Activated CD4-positive, alpha-beta T cell treated with anti-CD3 and anti-CD28 coated beads, Interleukin-2, amount 10 ng/mL, durations not matched to agents 24 days and 14 days (primary cell): ENCODE results near the gene ADIPOR2. TPM values are rescaled to one million over a fixed set of nuclear protein-coding genes. Genes with fewer than 3 reads are reported as not detected.

Source experiments
- DNase-seq: peaks from one replicate; pipeline ENCODE4 v3.0.0; 2022
- H3K27ac Mint-ChIP-seq: one replicate; pipeline ENCODE4 v1.8.0; 2022; ENCODE audit warnings: mild to moderate bottlenecking, mixed read lengths
- H3K27me3 Mint-ChIP-seq: one replicate; pipeline ENCODE4 v1.8.0; 2022; ENCODE audit warnings: mixed read lengths
- H3K36me3 Mint-ChIP-seq: one replicate; pipeline ENCODE4 v1.8.0; 2022; ENCODE audit warnings: low read depth, mild to moderate bottlenecking, mixed read lengths
- H3K4me1 Mint-ChIP-seq: one replicate; pipeline ENCODE4 v1.8.0; 2021; ENCODE audit warnings: mixed read lengths
- H3K4me3 Mint-ChIP-seq: one replicate; pipeline ENCODE4 v1.8.0; 2022; ENCODE audit warnings: mild to moderate bottlenecking, moderate library complexity, mixed read lengths
- H3K9me3 Mint-ChIP-seq: one replicate; pipeline ENCODE4 v1.8.0; 2021; ENCODE audit warnings: mixed read lengths
- intact Hi-C: fragments of 100-400 bp; cut with micrococcal nuclease; formaldehyde crosslinking; loops from one replicate; pipeline ENCODE4 v1.15.1; 2023
- total RNA-seq: library from RNA; stranded (reverse); gene quantifications from 2 replicates; pipeline ENCODE4 v1.2.3, GENCODE V29; 2022

The ADIPOR2 gene
- 68.7 and 71.2 TPM in 2 replicates for total RNA-seq

DNA sequence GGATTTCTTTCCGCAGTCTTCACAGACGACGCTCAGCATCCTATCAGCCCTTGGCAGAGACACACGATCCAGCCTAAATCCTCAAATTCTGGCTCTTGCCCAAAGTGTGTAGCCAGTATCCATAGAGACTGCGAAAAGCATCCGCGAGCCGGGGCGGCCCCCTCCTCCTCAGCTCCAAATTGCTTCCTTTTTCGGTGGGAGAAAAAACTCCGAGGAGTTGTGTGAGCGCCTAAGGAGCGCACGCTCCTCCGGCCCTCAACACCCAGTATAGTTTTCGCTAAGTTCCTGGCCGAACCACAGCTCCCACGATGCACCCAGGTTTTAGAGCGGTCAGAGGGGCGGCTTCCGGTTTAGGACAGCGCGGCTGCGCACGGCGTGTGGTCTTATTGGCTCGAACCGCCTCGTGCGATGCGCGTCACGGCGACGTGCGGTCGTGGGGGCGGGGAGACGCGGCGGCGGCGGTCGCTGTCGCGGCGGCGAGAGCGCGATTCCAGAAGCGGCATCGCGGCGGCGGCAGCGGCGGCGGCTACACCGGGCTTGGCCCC is at the start of gene ADIPOR2:
Gene ADIPOR2, plus strand, starts transcription at position 493 of the 545 bp plus-strand sequence. CDS start 63,274 bp downstream, outside the sequence.
- no peaks in the 10 kb centered on the region for H3K9me3 Mint-ChIP-seq
- peak within 1 kb of the TSS; percentile 99 for H3K27ac Mint-ChIP-seq
- H3K27me3 Mint-ChIP-seq, result peaks cover 8% of the 10 kb centered on the region
- intact Hi-C loops, result loop anchor here (1.0 to 5.0 kb wide), 8 partner anchors 28 to 1303 kb away; partner anchors contain the start of genes DCP1B, FBXL14, ITFG2 and KDM5A
- peak; percentile 98 for DNase-seq
- H3K4me1 Mint-ChIP-seq, result peaks cover 28% of the 10 kb centered on the region
- H3K36me3 Mint-ChIP-seq, result peaks cover 11% of the 10 kb centered on the region
- H3K4me3 Mint-ChIP-seq, result peak within 1 kb of the TSS; percentile 88

DNA sequence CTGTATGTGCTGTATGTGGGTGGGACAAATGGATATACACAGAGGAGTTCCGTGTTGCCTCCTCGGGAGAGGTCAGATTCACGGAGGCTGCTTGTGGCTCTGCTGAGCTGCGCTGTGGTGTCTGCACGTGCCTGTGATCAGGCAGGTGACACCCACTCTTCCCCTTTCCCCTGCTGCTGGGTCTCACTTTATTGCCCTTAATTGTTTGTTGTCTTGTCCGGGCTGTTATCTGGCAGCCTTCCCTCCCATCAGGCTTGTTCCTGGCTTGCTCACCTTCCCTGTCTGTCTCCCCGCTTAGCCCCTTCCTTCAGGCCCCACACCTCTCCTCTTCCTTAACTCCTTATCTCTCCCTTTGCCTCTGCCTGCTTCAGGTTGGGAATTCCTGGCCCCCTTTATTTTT is 48.4 kb upstream of the ADIPOR2 start:
- Mint-ChIP-seq H3K27ac (no peak overlapping the region), H3K4me1 (peaks cover 2% of the 10 kb centered on the region), H3K9me3 (no peaks in the 10 kb centered on the region), H3K27me3 (peaks cover 7% of the 10 kb centered on the region), H3K36me3 (no peaks in the 10 kb centered on the region), H3K4me3 (no peak overlapping the region)
- no peak for DNase-seq
- intact Hi-C loops, result no loop called here

GRCh38 chr12:1643043-1643442 is 47.8 kb upstream of the ADIPOR2 start:
- H3K4me3 Mint-ChIP-seq, result no peak overlapping the region
- no peaks in the 10 kb centered on the region for H3K36me3 Mint-ChIP-seq
- H3K27ac Mint-ChIP-seq, result no peak overlapping the region
- H3K4me1 Mint-ChIP-seq, result peaks cover 2% of the 10 kb centered on the region
- peaks cover 7% of the 10 kb centered on the region for H3K27me3 Mint-ChIP-seq
- DNase-seq, result no peak
- intact Hi-C loops, result no loop called here
- no peaks in the 10 kb centered on the region for H3K9me3 Mint-ChIP-seq

DNA sequence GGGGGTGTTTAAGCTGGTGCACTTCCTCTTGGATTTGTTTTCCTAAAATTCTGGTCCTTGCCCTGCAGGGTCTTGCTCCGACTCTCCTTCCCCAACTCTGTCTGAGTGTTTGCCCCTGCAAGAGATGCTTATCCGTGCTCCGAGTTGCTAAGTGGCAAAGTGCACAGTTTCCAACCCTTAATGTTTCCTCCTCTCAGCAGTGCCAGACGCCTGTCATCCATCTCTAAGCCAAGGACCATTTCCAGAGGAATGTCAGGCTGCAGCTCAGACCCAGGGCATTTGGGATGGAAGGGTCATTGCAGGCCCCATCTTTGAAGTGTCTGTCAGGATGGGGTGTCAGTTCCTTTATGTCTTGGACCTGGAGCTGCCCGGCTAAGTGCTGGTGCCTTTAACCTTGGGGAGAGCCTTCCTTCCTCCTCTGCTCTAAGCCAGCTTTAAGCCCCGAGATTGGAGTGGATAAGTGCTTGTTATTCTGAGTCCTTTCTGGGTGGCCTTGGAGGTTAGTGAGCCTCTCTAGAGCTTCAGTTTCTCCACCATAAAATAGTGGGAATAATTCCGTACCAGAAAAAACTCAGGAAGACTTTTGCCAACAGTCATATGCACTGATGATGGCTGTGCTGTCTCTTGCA is 46.9 kb upstream of the ADIPOR2 start:
- H3K4me3 Mint-ChIP-seq, result no peak overlapping the region
- H3K27ac Mint-ChIP-seq, result no peak overlapping the region
- no peaks in the 10 kb centered on the region for H3K9me3 Mint-ChIP-seq
- no peaks in the 10 kb centered on the region for H3K36me3 Mint-ChIP-seq
- H3K27me3 Mint-ChIP-seq, result peaks cover 16% of the 10 kb centered on the region
- intact Hi-C loops, result no loop called here
- H3K4me1 Mint-ChIP-seq, result peaks cover 2% of the 10 kb centered on the region
- no peak for DNase-seq

- no peak overlapping the region for H3K4me3 Mint-ChIP-seq
- H3K27me3 Mint-ChIP-seq, result peaks cover 24% of the 10 kb centered on the region
- peaks cover 2% of the 10 kb centered on the region for H3K4me1 Mint-ChIP-seq
- no peak overlapping the region for H3K27ac Mint-ChIP-seq
- intact Hi-C loops, result no loop called here
- no peaks in the 10 kb centered on the region for H3K36me3 Mint-ChIP-seq
- H3K9me3 Mint-ChIP-seq, result no peaks in the 10 kb centered on the region
- no peak for DNase-seq
These were observed 46.1 kb upstream of the ADIPOR2 start for GRCh38 chr12:1644534-1645438.

- intact Hi-C loops, result no loop called here
- H3K27me3 Mint-ChIP-seq, result peaks cover 29% of the 10 kb centered on the region
These were observed 45.1 kb upstream of the ADIPOR2 start for GRCh38 chr12:1645819-1646218.

DNA sequence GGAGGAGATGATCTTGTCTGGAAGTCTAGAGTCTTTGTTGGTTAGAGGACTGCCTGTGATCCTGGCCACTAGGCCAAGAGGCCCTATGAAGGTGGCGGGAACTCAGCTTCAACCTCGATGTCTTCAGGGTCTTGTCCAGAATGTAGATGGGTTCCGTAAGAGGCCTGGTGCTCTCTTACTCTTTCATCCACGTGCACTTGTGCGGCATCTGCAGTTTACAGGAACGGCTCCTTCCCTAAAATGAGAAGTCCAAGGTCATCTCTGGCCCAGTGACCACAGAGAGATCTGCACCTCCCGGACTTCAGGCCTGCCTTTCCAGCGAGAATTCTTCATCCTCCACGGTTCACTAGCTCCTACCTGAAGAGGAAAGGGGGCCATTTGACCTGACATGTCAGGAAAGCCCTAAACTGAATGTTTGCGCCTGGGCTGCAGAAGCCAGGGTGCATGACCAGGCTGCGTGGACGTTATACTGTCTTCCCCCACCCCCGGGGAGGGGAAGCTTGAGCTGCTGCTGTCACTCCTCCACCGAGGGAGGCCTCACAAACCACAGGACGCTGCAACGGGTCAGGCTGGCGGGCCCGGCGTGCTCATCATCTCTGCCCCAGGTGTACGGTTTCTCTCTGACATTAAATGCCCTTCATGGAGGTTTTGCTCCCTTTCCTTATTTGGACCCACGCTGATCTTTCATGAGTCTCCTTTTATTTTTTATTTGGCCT is 44.1 kb upstream of the ADIPOR2 start:
- no peak overlapping the region for H3K27ac Mint-ChIP-seq
- DNase-seq, result no peak

More at GRCh38 chr12:1645819-1646218, 45.1 kb upstream of the ADIPOR2 start:
- Mint-ChIP-seq H3K9me3 (no peaks in the 10 kb centered on the region), H3K4me1 (peaks cover 2% of the 10 kb centered on the region), H3K27ac (no peak overlapping the region), H3K4me3 (no peak overlapping the region), H3K36me3 (no peaks in the 10 kb centered on the region)
- DNase-seq, result no peak

DNA sequence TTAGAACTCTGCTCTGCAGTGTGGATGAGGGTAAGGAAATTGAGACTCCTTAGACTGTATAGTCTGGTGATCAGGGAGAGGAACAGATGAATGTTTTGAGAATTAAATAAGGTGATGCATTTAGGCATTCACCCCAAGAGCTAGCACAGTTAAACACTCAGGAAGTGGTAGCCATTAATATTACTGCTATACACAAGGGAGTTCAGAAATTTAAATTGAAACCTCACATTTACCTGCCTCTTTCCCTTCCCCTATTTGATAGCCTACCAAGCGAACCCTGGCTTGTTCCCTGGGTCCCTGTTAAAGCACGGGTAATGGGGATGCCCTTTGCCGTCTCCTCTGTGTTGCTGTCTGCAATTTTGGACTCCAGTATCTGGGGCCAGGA is 43.6 kb upstream of the ADIPOR2 start:
- peaks cover 37% of the 10 kb centered on the region for H3K27me3 Mint-ChIP-seq
- no peaks in the 10 kb centered on the region for H3K36me3 Mint-ChIP-seq
- peaks cover 2% of the 10 kb centered on the region for H3K4me1 Mint-ChIP-seq
- H3K4me3 Mint-ChIP-seq, result no peak overlapping the region
- H3K9me3 Mint-ChIP-seq, result no peaks in the 10 kb centered on the region
- no peak overlapping the region for H3K27ac Mint-ChIP-seq
- DNase-seq, result no peak
- intact Hi-C loops, result no loop called here

More for the DNA sequence above, 44.1 kb upstream of the ADIPOR2 start:
- no peaks in the 10 kb centered on the region for H3K36me3 Mint-ChIP-seq
- H3K27me3 Mint-ChIP-seq, result peaks cover 36% of the 10 kb centered on the region
- H3K9me3 Mint-ChIP-seq, result no peaks in the 10 kb centered on the region
- no peak overlapping the region for H3K4me3 Mint-ChIP-seq
- intact Hi-C loops, result no loop called here
- peaks cover 2% of the 10 kb centered on the region for H3K4me1 Mint-ChIP-seq

GRCh38 chr12:1650260-1650977 is 40.5 kb upstream of the ADIPOR2 start:
- DNase-seq, result no peak
- H3K27ac Mint-ChIP-seq, result no peak overlapping the region
- H3K36me3 Mint-ChIP-seq, result no peaks in the 10 kb centered on the region
- intact Hi-C loops, result loop anchor here (5.0 kb wide), 1 partner anchor 42 kb away; the partner anchor contains the start of gene ADIPOR2
- H3K27me3 Mint-ChIP-seq, result peaks cover 40% of the 10 kb centered on the region
- no peak overlapping the region for H3K4me3 Mint-ChIP-seq
- no peaks in the 10 kb centered on the region for H3K9me3 Mint-ChIP-seq
- H3K4me1 Mint-ChIP-seq, result peaks cover 5% of the 10 kb centered on the region

GRCh38 chr12:1650978-1651361 is 39.9 kb upstream of the ADIPOR2 start:
- DNase-seq, result no peak
- Mint-ChIP-seq H3K9me3 (no peaks in the 10 kb centered on the region), H3K27ac (no peak overlapping the region), H3K4me1 (peaks cover 5% of the 10 kb centered on the region), H3K27me3 (peaks cover 42% of the 10 kb centered on the region), H3K4me3 (no peak overlapping the region), H3K36me3 (no peaks in the 10 kb centered on the region)
- intact Hi-C loops, result loop anchor here (5.0 kb wide), 1 partner anchor 41 kb away; the partner anchor contains the start of gene ADIPOR2

DNA sequence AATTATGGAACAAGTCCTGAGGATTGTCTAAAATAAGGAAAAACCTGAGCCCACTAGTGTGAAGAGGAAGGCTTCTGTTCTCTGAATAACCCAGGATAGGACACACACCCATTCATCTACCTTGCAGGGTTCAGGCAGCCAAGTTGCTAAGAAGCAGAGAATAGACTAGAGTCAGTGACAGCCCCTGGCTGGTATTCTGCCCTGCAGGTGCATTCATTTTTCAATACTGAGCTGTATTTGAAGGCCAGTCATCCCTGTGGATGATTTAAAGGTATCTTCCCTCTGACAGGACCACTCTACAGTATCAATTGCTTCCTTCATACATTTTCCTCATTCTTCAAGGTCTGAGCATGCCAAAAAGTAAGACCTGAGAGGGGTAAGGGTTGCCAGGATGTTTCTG is 38.9 kb upstream of the ADIPOR2 start:
- Mint-ChIP-seq H3K36me3 (no peaks in the 10 kb centered on the region), H3K4me3 (no peak overlapping the region), H3K4me1 (peaks cover 5% of the 10 kb centered on the region), H3K9me3 (no peaks in the 10 kb centered on the region), H3K27ac (no peak overlapping the region), H3K27me3 (peaks cover 43% of the 10 kb centered on the region)
- DNase-seq, result no peak
- intact Hi-C loops, result loop anchor here (1.0 to 5.0 kb wide), 3 partner anchors 40 to 288 kb away; partner anchors contain the start of gene ADIPOR2

DNA sequence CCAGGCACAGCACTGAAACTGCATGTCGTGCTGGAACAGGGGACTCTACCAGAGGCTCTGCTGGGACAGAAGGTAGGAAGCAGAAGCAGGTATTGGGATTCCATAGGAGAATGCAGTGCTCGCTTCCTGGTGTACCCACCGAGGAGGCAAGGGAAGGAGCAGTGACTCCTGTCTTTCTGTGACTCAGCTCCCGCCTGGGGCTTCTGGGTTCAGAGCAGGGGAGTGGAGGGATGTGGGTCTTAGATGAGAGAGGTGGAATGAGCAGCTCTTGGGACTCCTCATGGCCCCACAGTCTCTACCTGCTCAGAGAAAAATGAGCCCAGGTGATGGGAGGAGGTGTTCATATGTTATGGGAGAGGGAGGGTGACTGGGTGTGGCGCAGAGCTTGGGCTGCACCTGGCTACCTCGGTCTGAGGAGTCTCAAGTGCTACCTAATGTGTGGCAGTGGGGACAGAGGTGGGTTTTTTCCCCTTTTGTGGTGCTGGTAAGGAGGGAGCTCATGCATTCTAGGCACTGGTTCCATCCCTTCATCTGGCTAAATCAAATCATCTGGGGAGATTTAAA is 35.6 kb upstream of the ADIPOR2 start:
- H3K36me3 Mint-ChIP-seq, result no peaks in the 10 kb centered on the region
- intact Hi-C loops, result no loop called here
- H3K4me3 Mint-ChIP-seq, result no peak overlapping the region
- peaks cover 18% of the 10 kb centered on the region for H3K27me3 Mint-ChIP-seq
- no peak overlapping the region for H3K27ac Mint-ChIP-seq
- H3K4me1 Mint-ChIP-seq, result peaks cover 5% of the 10 kb centered on the region
- DNase-seq, result no peak
- no peaks in the 10 kb centered on the region for H3K9me3 Mint-ChIP-seq

DNA sequence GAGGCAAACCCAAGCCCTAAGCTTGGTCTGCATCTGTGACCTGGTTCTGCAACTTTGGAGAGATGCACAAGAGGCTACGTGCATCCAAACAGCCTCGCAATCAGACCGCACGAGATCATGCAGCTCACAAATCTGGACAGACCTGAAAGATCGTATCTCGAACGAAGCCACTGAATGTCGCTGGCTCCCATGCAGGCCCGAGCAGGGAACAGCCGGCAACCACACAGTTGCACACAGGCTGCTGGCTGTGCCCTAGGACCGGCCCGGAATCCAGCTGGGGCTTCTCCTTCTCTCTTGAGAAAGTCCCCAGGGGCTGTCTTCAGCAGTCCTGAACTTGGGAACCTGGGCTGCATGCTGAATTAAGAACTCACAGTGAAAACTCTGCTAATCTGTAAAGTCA is 34.0 kb upstream of the ADIPOR2 start:
- intact Hi-C loops, result no loop called here

More for the DNA sequence above, 34.0 kb upstream of the ADIPOR2 start:
- DNase-seq, result no peak
- no peaks in the 10 kb centered on the region for H3K36me3 Mint-ChIP-seq
- no peaks in the 10 kb centered on the region for H3K9me3 Mint-ChIP-seq
- H3K4me3 Mint-ChIP-seq, result no peak overlapping the region
- H3K27ac Mint-ChIP-seq, result no peak overlapping the region
- peaks cover 11% of the 10 kb centered on the region for H3K27me3 Mint-ChIP-seq
- H3K4me1 Mint-ChIP-seq, result peaks cover 8% of the 10 kb centered on the region
